Measurements from ENCODE around the gene WDFY3. TPM values are rescaled to one million over a fixed set of nuclear protein-coding genes. Genes with fewer than 3 reads are reported as not detected.

Gene WDFY3
- total and polyA plus RNA-seq, 10 donors: 1.6 to 208 (median 127) TPM

DNA sequence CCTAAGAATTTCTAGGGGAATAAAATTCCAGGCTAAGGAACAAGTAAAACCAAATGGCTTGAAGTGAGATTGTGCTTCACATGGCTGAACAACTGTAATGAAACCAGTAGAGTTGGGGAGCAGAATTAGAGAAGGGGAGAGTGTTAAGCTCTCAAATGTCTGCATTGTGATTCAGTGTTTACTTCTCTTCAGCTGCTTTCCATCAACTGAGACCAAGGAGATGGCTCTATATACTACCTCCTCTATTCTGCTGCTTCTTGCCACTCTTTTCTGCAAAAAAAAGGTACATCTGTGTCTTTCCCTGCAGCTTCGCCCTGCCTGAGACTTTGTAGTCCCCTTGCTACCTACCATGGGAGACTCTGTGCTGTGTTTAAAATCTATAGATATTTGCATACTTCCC lies 73.5 kb downstream of the WDFY3 start:
- peaks cover 0 to 30% (median 0%) of the 10 kb centered on the region in 6 donors for H3K36me3 ChIP-seq
- no peaks in the 10 kb centered on the region for H3K27me3 ChIP-seq (replicated peaks in 1 of 7)
- no peak for DNase-seq
- no peak overlapping the region for H3K27ac ChIP-seq
- TF ChIP-seq POLR2A (IDR thresholded peaks at IDR 0.05) (no peak), POLR2AphosphoS5 (IDR thresholded peaks at IDR 0.05) (no peak)
- TF ChIP-seq, protein P1, sequence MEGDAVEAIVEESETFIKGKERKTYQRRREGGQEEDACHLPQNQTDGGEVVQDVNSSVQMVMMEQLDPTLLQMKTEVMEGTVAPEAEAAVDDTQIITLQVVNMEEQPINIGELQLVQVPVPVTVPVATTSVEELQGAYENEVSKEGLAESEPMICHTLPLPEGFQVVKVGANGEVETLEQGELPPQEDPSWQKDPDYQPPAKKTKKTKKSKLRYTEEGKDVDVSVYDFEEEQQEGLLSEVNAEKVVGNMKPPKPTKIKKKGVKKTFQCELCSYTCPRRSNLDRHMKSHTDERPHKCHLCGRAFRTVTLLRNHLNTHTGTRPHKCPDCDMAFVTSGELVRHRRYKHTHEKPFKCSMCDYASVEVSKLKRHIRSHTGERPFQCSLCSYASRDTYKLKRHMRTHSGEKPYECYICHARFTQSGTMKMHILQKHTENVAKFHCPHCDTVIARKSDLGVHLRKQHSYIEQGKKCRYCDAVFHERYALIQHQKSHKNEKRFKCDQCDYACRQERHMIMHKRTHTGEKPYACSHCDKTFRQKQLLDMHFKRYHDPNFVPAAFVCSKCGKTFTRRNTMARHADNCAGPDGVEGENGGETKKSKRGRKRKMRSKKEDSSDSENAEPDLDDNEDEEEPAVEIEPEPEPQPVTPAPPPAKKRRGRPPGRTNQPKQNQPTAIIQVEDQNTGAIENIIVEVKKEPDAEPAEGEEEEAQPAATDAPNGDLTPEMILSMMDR (IDR thresholded peaks at IDR 0.05 in 8 of 11, conservative IDR thresholded peaks at IDR 0.05 in 3 of 11): no peak
- no peak overlapping the region for H3K4me3 ChIP-seq
- no peaks in the 10 kb centered on the region for H3K4me1 ChIP-seq
- H3K9me3 ChIP-seq: no peaks in the 10 kb centered on the region
- intact Hi-C loops (cut with DNase I; ENCODE audit: low total_unique reads): no loop called here
- 76 to 91% (median 87%) methylated on average over 1 of the region's 1 CpG for WGBS, 5 donors

DNA sequence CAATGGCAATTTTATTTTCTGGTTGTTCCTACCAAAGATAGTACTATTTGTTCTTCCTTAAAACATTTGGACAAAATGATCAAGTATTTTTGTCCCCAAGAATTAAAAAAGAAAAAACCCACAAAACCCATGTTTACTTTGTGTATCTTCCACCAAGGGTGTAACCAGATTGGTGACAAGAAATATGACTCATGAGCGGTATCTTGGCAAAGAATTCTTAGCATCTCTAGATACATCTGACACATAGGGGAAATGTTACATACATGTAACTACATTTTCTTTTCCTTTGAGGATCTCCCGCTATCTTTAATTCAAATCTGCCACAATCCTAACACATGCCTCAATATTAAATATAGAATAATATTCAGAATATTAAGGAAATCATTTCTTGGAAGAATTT lies 78.7 kb downstream of the WDFY3 start:
- peaks cover 0 to 3% (median 0%) of the 10 kb centered on the region in 6 donors for H3K36me3 ChIP-seq
- TF ChIP-seq POLR2AphosphoS5 (IDR thresholded peaks at IDR 0.05): no peak
- TF ChIP-seq, protein P1 (IDR thresholded peaks at IDR 0.05 in 8 of 11, conservative IDR thresholded peaks at IDR 0.05 in 3 of 11): no peak
- TF ChIP-seq POLR2A (IDR thresholded peaks at IDR 0.05): no peak
- WGBS, 5 donors: 95 to 99% (median 96%) methylated on average over 2 of the region's 2 CpGs
- H3K27ac ChIP-seq: no peak overlapping the region
- no peaks in the 10 kb centered on the region for H3K27me3 ChIP-seq (replicated peaks in 1 of 7)
- DNase-seq: no peak
- H3K9me3 ChIP-seq: no peaks in the 10 kb centered on the region
- no peak overlapping the region for H3K4me3 ChIP-seq
- no peaks in the 10 kb centered on the region for H3K4me1 ChIP-seq
- intact Hi-C loops (cut with DNase I; ENCODE audit: low total_unique reads): no loop called here

DNA sequence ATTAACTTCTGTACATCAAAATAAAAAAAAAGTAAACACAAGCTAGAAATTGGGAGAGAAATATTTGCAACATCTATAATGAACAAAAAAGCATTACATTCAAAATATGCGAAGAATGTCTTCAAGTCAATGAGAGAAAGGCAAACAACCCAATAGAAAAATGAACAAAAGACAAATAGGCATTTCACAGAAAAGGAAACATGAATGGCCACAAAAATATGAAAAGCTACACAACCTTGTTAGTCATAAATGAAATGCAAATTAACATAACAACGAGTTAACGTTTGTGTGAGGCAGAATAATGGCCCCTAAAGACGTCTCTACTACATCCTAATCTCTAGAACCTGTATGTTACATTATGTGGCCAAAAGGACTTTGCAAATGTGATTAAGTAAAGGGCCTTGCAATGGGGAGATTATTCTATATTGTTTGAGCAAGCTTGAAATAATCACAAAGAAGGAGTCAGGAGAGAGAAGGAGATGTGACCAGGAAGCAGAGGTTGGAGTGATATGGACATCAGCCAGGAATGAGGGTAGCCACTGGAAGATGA lies 86.8 kb downstream of the WDFY3 start:
- intact Hi-C loops (cut with DNase I; ENCODE audit: low total_unique reads): no loop called here
- DNase-seq: no peak
- Histone ChIP-seq H3K36me3 (peaks cover 0 to 10% (median 0%) of the 10 kb centered on the region in 6 donors), H3K27ac (peak overlapping the region in 1 of 8 donors; percentile 16), H3K27me3 (replicated peaks in 1 of 7) (no peaks in the 10 kb centered on the region), H3K9me3 (no peaks in the 10 kb centered on the region), H3K4me1 (no peaks in the 10 kb centered on the region), H3K4me3 (no peak overlapping the region)
- TF ChIP-seq, protein P1 (IDR thresholded peaks at IDR 0.05 in 8 of 11, conservative IDR thresholded peaks at IDR 0.05 in 3 of 11): no peak
- TF ChIP-seq POLR2AphosphoS5 (IDR thresholded peaks at IDR 0.05): no peak
- TF ChIP-seq POLR2A (IDR thresholded peaks at IDR 0.05): no peak
- WGBS, 5 donors: 80 to 90% (median 87%) methylated on average over 4 of the region's 4 CpGs

DNA sequence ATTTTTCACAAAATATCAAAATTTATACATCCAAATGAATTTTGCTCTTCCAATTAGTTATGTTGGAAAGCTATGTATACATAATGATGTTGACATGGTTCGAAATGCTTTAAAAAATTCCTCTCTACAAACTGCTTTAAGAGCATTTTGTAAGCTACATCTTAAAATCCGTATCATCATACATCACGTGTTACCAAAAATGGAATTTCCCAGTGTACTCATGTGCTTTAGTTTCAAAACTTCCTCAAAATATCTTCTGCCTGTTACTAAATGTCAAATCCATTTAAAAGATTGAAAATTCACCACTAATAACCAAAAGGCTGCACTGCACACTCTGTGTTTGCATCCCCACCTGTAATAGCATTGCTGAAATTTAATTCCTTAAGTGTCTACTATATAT lies 87.9 kb downstream of the WDFY3 start:
- 52 to 85% (median 72%) methylated on average over 3 of the region's 3 CpGs for WGBS, 5 donors
- H3K36me3 ChIP-seq: peaks cover 0 to 17% (median 0%) of the 10 kb centered on the region in 6 donors
- H3K4me1 ChIP-seq: no peaks in the 10 kb centered on the region
- intact Hi-C loops (cut with DNase I; ENCODE audit: low total_unique reads): no loop called here
- H3K27me3 ChIP-seq (replicated peaks in 1 of 7): no peaks in the 10 kb centered on the region
- TF ChIP-seq POLR2AphosphoS5 (IDR thresholded peaks at IDR 0.05) (no peak), POLR2A (IDR thresholded peaks at IDR 0.05) (no peak)
- TF ChIP-seq, protein P1 (IDR thresholded peaks at IDR 0.05 in 8 of 11, conservative IDR thresholded peaks at IDR 0.05 in 3 of 11): no peak
- no peaks in the 10 kb centered on the region for H3K9me3 ChIP-seq
- no peak for DNase-seq
- peak overlapping the region in 1 of 8 donors; percentile 16 for H3K27ac ChIP-seq
- H3K4me3 ChIP-seq: no peak overlapping the region

Data from spleen (tissue), 11 donors.